OCI-LY7 (cell line): Measurements from ENCODE around the gene KLRC1.

Experiments used
- EZH2phosphoT487 ChIP-seq: fragments of 200-600 bp; sonication (generic); IDR thresholded peaks from 2 replicates; pipeline ENCODE4 v1.6.1; 2018; ENCODE audit warnings: low read depth, borderline replicate concordance, mild to moderate bottlenecking, mixed run types, antibody characterized with exemption, low read length, moderate library complexity, mixed read lengths
- TF ChIP-seq, protein P1 (sequence below): fragments of 200-600 bp; sonication (generic); conservative IDR thresholded peaks from 2 replicates; pipeline ENCODE4 v1.5.1; 2014; ENCODE audit warnings: mild to moderate bottlenecking, antibody characterized with exemption, low read length, moderate library complexity, mixed read lengths

GRCh38 chr12:10397296-10397695 is 55.9 kb downstream of the KLRC1 start:
- TF ChIP-seq, protein P1, sequence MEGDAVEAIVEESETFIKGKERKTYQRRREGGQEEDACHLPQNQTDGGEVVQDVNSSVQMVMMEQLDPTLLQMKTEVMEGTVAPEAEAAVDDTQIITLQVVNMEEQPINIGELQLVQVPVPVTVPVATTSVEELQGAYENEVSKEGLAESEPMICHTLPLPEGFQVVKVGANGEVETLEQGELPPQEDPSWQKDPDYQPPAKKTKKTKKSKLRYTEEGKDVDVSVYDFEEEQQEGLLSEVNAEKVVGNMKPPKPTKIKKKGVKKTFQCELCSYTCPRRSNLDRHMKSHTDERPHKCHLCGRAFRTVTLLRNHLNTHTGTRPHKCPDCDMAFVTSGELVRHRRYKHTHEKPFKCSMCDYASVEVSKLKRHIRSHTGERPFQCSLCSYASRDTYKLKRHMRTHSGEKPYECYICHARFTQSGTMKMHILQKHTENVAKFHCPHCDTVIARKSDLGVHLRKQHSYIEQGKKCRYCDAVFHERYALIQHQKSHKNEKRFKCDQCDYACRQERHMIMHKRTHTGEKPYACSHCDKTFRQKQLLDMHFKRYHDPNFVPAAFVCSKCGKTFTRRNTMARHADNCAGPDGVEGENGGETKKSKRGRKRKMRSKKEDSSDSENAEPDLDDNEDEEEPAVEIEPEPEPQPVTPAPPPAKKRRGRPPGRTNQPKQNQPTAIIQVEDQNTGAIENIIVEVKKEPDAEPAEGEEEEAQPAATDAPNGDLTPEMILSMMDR = no peak
- TF ChIP-seq EZH2phosphoT487 = no peak
